Osteoblast (primary cell): ENCODE data around the gene ADGRG1. TPM values are rescaled to one million over a fixed set of nuclear protein-coding genes. Genes with fewer than 3 reads are reported as not detected.

Experiments
- DNase-seq: peaks from one replicate; pipeline ENCODE4 v3.0.0; 2011; ENCODE audit warnings: low spot score, mixed read lengths; ENCODE audit not compliant: insufficient read length; ENCODE audit errors: missing footprints
- H2AFZ ChIP-seq: 2 replicates; pipeline ENCODE4 v1.6.0; 2011; ENCODE audit warnings: mild to moderate bottlenecking, low read length
- H3K27ac ChIP-seq: 2 replicates; pipeline ENCODE4 v1.5.1; 2011; ENCODE audit warnings: mild to moderate bottlenecking, low read depth, low read length, moderate library complexity
- H3K27me3 ChIP-seq: 2 replicates; pipeline ENCODE4 v1.6.0; 2012; ENCODE audit warnings: mild to moderate bottlenecking, control low read depth, inconsistent platforms, low read length, moderate library complexity; ENCODE audit not compliant: insufficient read depth
- H3K36me3 ChIP-seq: 2 replicates; pipeline ENCODE4 v1.5.1; 2011; ENCODE audit warnings: mild to moderate bottlenecking, low read length, control low read depth, moderate library complexity; ENCODE audit not compliant: insufficient read depth
- H3K4me1 ChIP-seq: 2 replicates; pipeline ENCODE4 v1.5.1; 2011; ENCODE audit warnings: mild to moderate bottlenecking, low read length, control low read depth, moderate library complexity; ENCODE audit not compliant: insufficient read depth
- H3K4me2 ChIP-seq: 2 replicates; pipeline ENCODE4 v1.6.0; 2011; ENCODE audit warnings: mild to moderate bottlenecking, low read length; ENCODE audit not compliant: insufficient read depth
- H3K4me3 ChIP-seq: fragments of 200-600 bp; sonication (generic); 3 replicates; pipeline ENCODE4 v1.5.1; 2012; ENCODE audit warnings: mild to moderate bottlenecking, low read length, inconsistent platforms; ENCODE audit not compliant: insufficient read depth
- H3K79me2 ChIP-seq: 2 replicates; pipeline ENCODE4 v1.6.0; 2012; ENCODE audit warnings: mild to moderate bottlenecking, low read length, control low read depth, inconsistent platforms; ENCODE audit not compliant: insufficient read depth
- H3K9me3 ChIP-seq: 2 replicates; pipeline ENCODE4 v1.5.1; 2011; ENCODE audit warnings: low read depth, low read length, control low read depth
- H4K20me1 ChIP-seq: 2 replicates; pipeline ENCODE4 v1.6.0; 2012; ENCODE audit warnings: mild to moderate bottlenecking, low read length, control low read depth; ENCODE audit not compliant: insufficient read depth
- CTCF ChIP-seq: IDR thresholded peaks from 2 replicates; pipeline ENCODE4 v1.5.1; 2011; ENCODE audit warnings: mild to moderate bottlenecking, low read depth, low read length, moderate library complexity; ENCODE audit errors: extremely low read depth
- total RNA-seq: library from RNA; depleted of rRNA; stranded (reverse); fragments of >200 nt; gene quantifications from 2 replicates; pipeline ENCODE4 v1.2.3, GENCODE V29; 2012

ADGRG1 gene
- 0.29 and 0.72 TPM in 2 replicates for total RNA-seq

DNA sequence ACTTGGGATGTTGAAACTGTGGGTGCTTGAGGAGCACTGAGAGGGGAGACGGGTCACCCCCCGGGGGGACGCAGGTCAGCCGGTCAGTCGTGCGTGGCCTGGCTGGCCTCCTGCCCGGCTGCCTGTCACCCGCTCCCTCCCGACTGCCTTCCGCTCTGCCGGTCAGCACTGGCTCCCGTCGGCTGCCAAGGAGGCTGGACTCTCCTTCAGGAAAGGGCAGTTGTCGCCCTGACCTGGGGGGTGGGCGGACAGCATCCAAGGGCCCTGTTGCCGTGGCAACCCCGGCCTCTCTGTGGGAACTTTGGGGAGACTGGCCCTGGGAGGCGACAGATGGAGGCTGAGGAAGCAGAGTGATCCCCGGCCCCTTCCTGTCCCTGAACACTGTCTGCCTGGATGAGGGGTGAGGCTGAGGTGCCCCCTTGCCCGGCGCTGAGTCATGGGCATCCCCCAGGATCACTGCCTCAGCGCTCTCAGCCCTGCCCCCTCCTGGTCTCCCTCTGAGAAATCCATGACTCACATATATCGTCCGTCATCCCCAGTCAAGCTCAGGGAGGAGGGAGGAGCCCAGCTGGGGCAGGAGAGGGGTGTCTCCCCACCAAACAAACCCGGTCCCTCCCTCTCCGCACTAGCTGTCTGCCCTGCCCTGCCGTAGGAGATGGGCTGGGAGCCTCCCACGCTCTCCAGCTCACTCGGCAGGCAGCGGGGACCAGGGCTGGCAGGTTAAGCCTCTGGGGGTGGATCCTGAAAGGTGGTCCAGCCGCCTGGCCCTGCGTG is at the start of gene ADGRG1:
ADGRG1 (plus strand) TSS at position 623 of the 774 bp plus-strand sequence. CDS start 21,658 bp downstream, outside the sequence.
- DNase-seq = peak; percentile 99
- no peak for TF ChIP-seq CTCF
- Histone ChIP-seq H3K27ac (peak within 1 kb of the TSS; percentile 98), H3K4me1 (peaks cover 48% of the 10 kb centered on the region), H2AFZ (peak within 1 kb of the TSS; percentile 70), H3K4me2 (peak within 1 kb of the TSS; percentile 80), H3K27me3 (no peaks in the 10 kb centered on the region), H4K20me1 (no peaks in the 10 kb centered on the region), H3K36me3 (no peaks in the 10 kb centered on the region), H3K79me2 (no peaks in the 10 kb centered on the region), H3K4me3 (peak within 1 kb of the TSS; percentile 64), H3K9me3 (no peaks in the 10 kb centered on the region)

DNA sequence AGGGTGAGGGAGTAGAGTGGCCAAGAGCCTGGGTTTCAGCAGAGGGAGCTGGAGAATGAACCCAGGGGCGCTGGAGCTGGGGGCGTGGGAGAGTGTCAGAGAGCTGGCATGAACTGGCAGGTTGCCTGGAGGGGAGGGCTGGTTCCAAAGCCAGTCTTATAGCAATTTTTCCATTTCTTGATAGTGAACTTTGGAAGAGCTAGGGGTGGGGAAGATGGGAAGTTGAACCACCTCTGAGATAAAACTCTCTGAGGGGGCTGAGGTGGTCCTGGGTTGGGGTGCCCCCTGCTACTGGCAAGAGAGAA is 49.1 kb upstream of the ADGRG1 start:
- no peak for TF ChIP-seq CTCF
- no peaks in the 10 kb centered on the region for H3K36me3 ChIP-seq
- H4K20me1 ChIP-seq = no peaks in the 10 kb centered on the region
- H3K4me2 ChIP-seq = no peak overlapping the region
- no peak overlapping the region for H2AFZ ChIP-seq
- peaks cover 30% of the 10 kb centered on the region for H3K27me3 ChIP-seq
- H3K79me2 ChIP-seq = no peaks in the 10 kb centered on the region
- no peak overlapping the region for H3K4me3 ChIP-seq
- DNase-seq = no peak
- no peaks in the 10 kb centered on the region for H3K4me1 ChIP-seq
- H3K27ac ChIP-seq = no peak overlapping the region
- H3K9me3 ChIP-seq = no peaks in the 10 kb centered on the region

GRCh38 chr16:57585051-57585687 is 43.3 kb upstream of the ADGRG1 start:
- Histone ChIP-seq H3K27ac (no peak overlapping the region), H2AFZ (no peak overlapping the region), H3K4me1 (no peaks in the 10 kb centered on the region), H4K20me1 (no peaks in the 10 kb centered on the region), H3K36me3 (no peaks in the 10 kb centered on the region), H3K4me3 (no peak overlapping the region), H3K79me2 (no peaks in the 10 kb centered on the region), H3K27me3 (peaks cover 23% of the 10 kb centered on the region), H3K9me3 (no peaks in the 10 kb centered on the region), H3K4me2 (no peak overlapping the region)
- no peak for TF ChIP-seq CTCF
- DNase-seq = no peak

DNA sequence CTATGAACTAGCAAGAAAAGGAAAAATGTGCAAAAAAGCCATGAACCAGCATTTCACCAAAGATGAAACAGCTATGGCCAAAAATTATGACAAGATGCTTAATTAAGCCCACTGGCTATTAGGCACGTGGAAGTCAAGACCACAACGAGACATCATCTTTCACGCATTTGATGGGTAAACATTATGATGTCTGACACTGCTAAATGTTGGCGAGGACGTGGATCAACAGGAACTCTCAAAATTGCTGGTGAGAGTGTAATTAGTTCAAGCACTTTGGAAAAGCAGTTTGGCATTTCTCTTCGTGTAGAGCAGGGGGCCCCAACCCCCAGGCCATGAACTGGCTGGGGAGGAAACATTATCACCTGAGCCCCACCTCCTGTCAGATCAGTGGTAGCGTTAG is 39.6 kb upstream of the ADGRG1 start:
- no peak overlapping the region for H3K4me3 ChIP-seq
- no peaks in the 10 kb centered on the region for H3K79me2 ChIP-seq
- no peak overlapping the region for H2AFZ ChIP-seq
- no peak overlapping the region for H3K27ac ChIP-seq
- no peaks in the 10 kb centered on the region for H3K36me3 ChIP-seq
- no peak for DNase-seq
- H3K4me2 ChIP-seq = no peak overlapping the region
- H4K20me1 ChIP-seq = no peaks in the 10 kb centered on the region
- H3K27me3 ChIP-seq = peaks cover 9% of the 10 kb centered on the region
- no peaks in the 10 kb centered on the region for H3K9me3 ChIP-seq
- no peak for TF ChIP-seq CTCF
- H3K4me1 ChIP-seq = peaks cover 16% of the 10 kb centered on the region
